ENCODE data around the gene ZBTB7C.

ZBTB7C gene

GRCh38 chr18:48161911-48162698 lies 247.1 kb downstream of the ZBTB7C start:
- peak overlapping the region; percentile 67 for H3K27ac ChIP-seq
- TF ChIP-seq ZFX (IDR thresholded peaks at IDR 0.05): no peak
- TF ChIP-seq, protein P1, sequence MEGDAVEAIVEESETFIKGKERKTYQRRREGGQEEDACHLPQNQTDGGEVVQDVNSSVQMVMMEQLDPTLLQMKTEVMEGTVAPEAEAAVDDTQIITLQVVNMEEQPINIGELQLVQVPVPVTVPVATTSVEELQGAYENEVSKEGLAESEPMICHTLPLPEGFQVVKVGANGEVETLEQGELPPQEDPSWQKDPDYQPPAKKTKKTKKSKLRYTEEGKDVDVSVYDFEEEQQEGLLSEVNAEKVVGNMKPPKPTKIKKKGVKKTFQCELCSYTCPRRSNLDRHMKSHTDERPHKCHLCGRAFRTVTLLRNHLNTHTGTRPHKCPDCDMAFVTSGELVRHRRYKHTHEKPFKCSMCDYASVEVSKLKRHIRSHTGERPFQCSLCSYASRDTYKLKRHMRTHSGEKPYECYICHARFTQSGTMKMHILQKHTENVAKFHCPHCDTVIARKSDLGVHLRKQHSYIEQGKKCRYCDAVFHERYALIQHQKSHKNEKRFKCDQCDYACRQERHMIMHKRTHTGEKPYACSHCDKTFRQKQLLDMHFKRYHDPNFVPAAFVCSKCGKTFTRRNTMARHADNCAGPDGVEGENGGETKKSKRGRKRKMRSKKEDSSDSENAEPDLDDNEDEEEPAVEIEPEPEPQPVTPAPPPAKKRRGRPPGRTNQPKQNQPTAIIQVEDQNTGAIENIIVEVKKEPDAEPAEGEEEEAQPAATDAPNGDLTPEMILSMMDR (conservative IDR thresholded peaks at IDR 0.05): no peak

- peak overlapping the region; percentile 67 for H3K27ac ChIP-seq
- TF ChIP-seq ZFX (IDR thresholded peaks at IDR 0.05): no peak
- TF ChIP-seq, protein P1 (conservative IDR thresholded peaks at IDR 0.05): no peak
Observed at GRCh38 chr18:48161191-48161910, 247.8 kb downstream of the ZBTB7C start.

DNA sequence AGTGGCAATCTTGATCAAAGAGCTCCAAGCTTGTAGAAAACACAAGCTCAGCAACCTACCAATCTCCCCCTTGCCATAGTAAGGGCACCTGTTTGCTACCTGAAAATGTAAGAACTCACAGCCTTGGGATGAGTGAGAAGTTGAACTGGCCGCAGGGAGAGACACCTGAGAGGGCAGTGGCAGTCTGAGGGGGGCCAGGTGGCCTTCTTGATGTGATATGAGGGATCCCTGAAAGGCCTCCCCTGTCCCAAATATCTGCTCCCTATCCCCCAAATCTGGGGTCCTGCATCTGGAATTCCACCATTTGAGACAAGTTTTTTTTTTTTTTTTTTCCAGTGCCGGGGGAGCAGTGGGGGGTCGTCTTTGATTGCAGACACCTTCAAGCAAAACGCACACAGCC lies 248.6 kb downstream of the ZBTB7C start:
- H3K27ac ChIP-seq: peak overlapping the region; percentile 67
- TF ChIP-seq, protein P1 (conservative IDR thresholded peaks at IDR 0.05): no peak
- no peak for TF ChIP-seq ZFX (IDR thresholded peaks at IDR 0.05)

DNA sequence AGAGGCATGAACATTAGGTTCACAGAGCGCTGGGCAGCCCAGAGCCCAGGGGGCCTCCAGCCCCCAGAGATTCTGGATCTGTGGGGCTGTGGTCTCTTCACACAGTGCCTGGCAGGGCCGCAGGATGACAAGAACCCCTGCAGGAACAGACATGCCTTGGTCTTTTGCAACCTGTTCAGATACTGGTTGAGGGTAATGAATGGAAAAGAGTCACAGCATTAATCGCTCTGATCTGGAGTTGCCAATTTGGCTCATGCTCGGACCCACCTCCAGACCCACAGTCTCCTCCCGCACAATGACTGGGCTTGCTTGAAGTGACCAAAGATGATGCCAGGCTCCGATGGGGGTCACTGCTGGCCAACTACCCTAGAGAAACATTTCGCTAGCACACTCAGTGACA lies 249.4 kb downstream of the ZBTB7C start:
- TF ChIP-seq, protein P1 (conservative IDR thresholded peaks at IDR 0.05): no peak
- no peak for TF ChIP-seq ZFX (IDR thresholded peaks at IDR 0.05)
- no peak overlapping the region; the same call in 1 of the 2 replicates for H3K27ac ChIP-seq

DNA sequence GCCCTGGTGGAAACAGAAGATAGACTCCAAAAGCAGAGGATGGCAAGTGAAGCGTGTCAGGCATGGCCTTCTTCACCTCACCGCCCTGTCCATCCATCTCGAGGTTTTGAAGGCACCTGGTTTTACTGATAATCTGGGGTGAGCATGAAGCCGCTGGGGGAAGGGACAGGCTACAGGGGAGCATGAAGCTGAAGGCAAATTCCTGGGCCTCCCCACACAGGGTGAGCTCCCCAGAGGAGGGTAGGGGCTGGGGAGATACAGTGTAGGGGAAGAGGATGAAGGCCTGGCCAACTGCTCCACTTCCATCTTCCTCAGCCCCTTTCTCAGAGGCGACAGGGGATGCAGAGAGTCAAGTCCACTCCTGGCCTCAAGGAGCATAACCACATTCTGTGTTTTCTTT lies 250.5 kb downstream of the ZBTB7C start:
- no peak for TF ChIP-seq ZFX (IDR thresholded peaks at IDR 0.05)
- TF ChIP-seq, protein P1 (conservative IDR thresholded peaks at IDR 0.05): no peak
- H3K27ac ChIP-seq: peak overlapping the region; percentile 61

GRCh38 chr18:48157956-48158355 lies 251.2 kb downstream of the ZBTB7C start:
- TF ChIP-seq, protein P1 (conservative IDR thresholded peaks at IDR 0.05): no peak; the same call in 1 of the 2 replicates
- TF ChIP-seq ZFX (IDR thresholded peaks at IDR 0.05): no peak
- peak overlapping the region; percentile 61 for H3K27ac ChIP-seq

- TF ChIP-seq, protein P1 (conservative IDR thresholded peaks at IDR 0.05): no peak
- TF ChIP-seq ZFX (IDR thresholded peaks at IDR 0.05): no peak
- H3K27ac ChIP-seq: peak overlapping the region; percentile 61
Observed at GRCh38 chr18:48155856-48156255, 253.3 kb downstream of the ZBTB7C start.
